H9 (cell line): ENCODE results near the gene GALNT2. TPM values are rescaled to one million over a fixed set of nuclear protein-coding genes. Genes with fewer than 3 reads are reported as not detected.

Experiments used
- DNase-seq: peaks from one replicate; pipeline ENCODE4 v3.0.0-alpha.2; 2017
- H2AFZ ChIP-seq: one replicate; pipeline ENCODE4 v1.6.1; 2013; ENCODE audit warnings: mild to moderate bottlenecking, low read length, control low read depth, moderate library complexity
- H2AK5ac ChIP-seq: 2 replicates; pipeline ENCODE4 v1.6.1; 2013; ENCODE audit warnings: low read length, control low read depth, mixed read lengths; ENCODE audit not compliant: insufficient read length
- H2BK120ac ChIP-seq: one replicate; pipeline ENCODE4 v1.6.1; 2013; ENCODE audit warnings: low read depth, mild to moderate bottlenecking, low read length, control low read depth, inconsistent platforms; ENCODE audit not compliant: poor library complexity, severe bottlenecking
- H2BK12ac ChIP-seq: 2 replicates; pipeline ENCODE4 v1.6.1; 2013; ENCODE audit warnings: low read length, control low read depth, mixed read lengths, low read depth; ENCODE audit not compliant: insufficient read length
- H2BK15ac ChIP-seq: 2 replicates; pipeline ENCODE4 v1.6.1; 2013; ENCODE audit warnings: low read depth, low read length, control low read depth
- H2BK20ac ChIP-seq: one replicate; pipeline ENCODE4 v1.6.1; 2013; ENCODE audit warnings: low read depth, mild to moderate bottlenecking, low read length, control low read depth, inconsistent platforms; ENCODE audit not compliant: poor library complexity, severe bottlenecking
- H2BK5ac ChIP-seq: 2 replicates; pipeline ENCODE4 v1.6.1; 2013; ENCODE audit warnings: low read length, control low read depth, mixed read lengths; ENCODE audit not compliant: insufficient read length
- H3K14ac ChIP-seq: 2 replicates; pipeline ENCODE4 v1.6.1; 2013; ENCODE audit warnings: low read length, control low read depth; ENCODE audit not compliant: insufficient read depth
- H3K18ac ChIP-seq: 2 replicates; pipeline ENCODE4 v1.6.1; 2013; ENCODE audit warnings: low read depth, mild to moderate bottlenecking, mixed read lengths, low read length, control low read depth; ENCODE audit not compliant: insufficient read length
- H3K23ac ChIP-seq: 2 replicates; pipeline ENCODE4 v1.6.1; 2013; ENCODE audit warnings: low read length, control low read depth, mixed read lengths, low read depth; ENCODE audit not compliant: insufficient read length
- H3K23me2 ChIP-seq: 2 replicates; pipeline ENCODE4 v1.6.1; 2013; ENCODE audit warnings: low read depth, mild to moderate bottlenecking, mixed read lengths, low read length, control low read depth; ENCODE audit not compliant: insufficient read length, poor library complexity, severe bottlenecking
- H3K27ac ChIP-seq: 2 replicates; pipeline ENCODE4 v1.5.1; 2013; ENCODE audit warnings: low read length, control low read depth, mixed read lengths, low read depth; ENCODE audit not compliant: insufficient read length
- H3K27me3 ChIP-seq: 2 replicates; pipeline ENCODE4 v1.6.1; 2013; ENCODE audit warnings: low read length, control low read depth, inconsistent platforms; ENCODE audit not compliant: insufficient read depth
- H3K4ac ChIP-seq: 2 replicates; pipeline ENCODE4 v1.6.1; 2013; ENCODE audit warnings: low read depth, mild to moderate bottlenecking, control low read depth, inconsistent platforms, low read length, moderate library complexity
- H3K4me1 ChIP-seq: 2 replicates; pipeline ENCODE4 v1.6.1; 2013; ENCODE audit warnings: low read length, control low read depth, inconsistent platforms; ENCODE audit not compliant: insufficient read depth
- H3K4me2 ChIP-seq: 2 replicates; pipeline ENCODE4 v1.6.1; 2013; ENCODE audit warnings: low read length, control low read depth, mixed read lengths; ENCODE audit not compliant: insufficient read length, insufficient read depth
- H3K56ac ChIP-seq: 2 replicates; pipeline ENCODE4 v1.6.1; 2013; ENCODE audit warnings: low read depth, mild to moderate bottlenecking, mixed read lengths, low read length, control low read depth; ENCODE audit not compliant: insufficient read length
- H3K79me1 ChIP-seq: 2 replicates; pipeline ENCODE4 v1.6.1; 2013; ENCODE audit warnings: low read depth, mild to moderate bottlenecking, moderate library complexity, low read length, control low read depth, inconsistent platforms; ENCODE audit not compliant: insufficient read depth, poor library complexity, severe bottlenecking
- H3K79me2 ChIP-seq: 2 replicates; pipeline ENCODE4 v1.6.1; 2013; ENCODE audit warnings: low read length, control low read depth, inconsistent platforms; ENCODE audit not compliant: insufficient read depth
- H3K9ac ChIP-seq: 2 replicates; pipeline ENCODE4 v1.6.1; 2013; ENCODE audit warnings: low read length, control low read depth, mixed read lengths; ENCODE audit not compliant: insufficient read length; ENCODE audit errors: extremely low read depth
- H3K9me3 ChIP-seq: one replicate; pipeline ENCODE4 v1.6.1; 2013; ENCODE audit warnings: low read depth, low read length, inconsistent platforms; ENCODE audit not compliant: control insufficient read depth
- H3T11ph ChIP-seq: one replicate; pipeline ENCODE4 v1.6.1; 2013; ENCODE audit warnings: mild to moderate bottlenecking, low read length, control low read depth, inconsistent platforms
- H4K20me1 ChIP-seq: one replicate; pipeline ENCODE4 v1.6.1; 2013; ENCODE audit not compliant: control insufficient read depth, insufficient read length, insufficient read depth
- H4K5ac ChIP-seq: 2 replicates; pipeline ENCODE4 v1.6.1; 2013; ENCODE audit warnings: low read depth, mild to moderate bottlenecking, mixed read lengths, low read length, control low read depth; ENCODE audit not compliant: insufficient read length
- H4K8ac ChIP-seq: replicated peaks from 2 replicates; pipeline ENCODE4 v1.6.1; 2013; ENCODE audit warnings: low read length, control low read depth, mixed read lengths, low read depth; ENCODE audit not compliant: insufficient read length
- H4K91ac ChIP-seq: 2 replicates; pipeline ENCODE4 v1.6.1; 2013; ENCODE audit warnings: low read depth, mild to moderate bottlenecking, moderate library complexity, mixed read lengths, low read length, control low read depth; ENCODE audit not compliant: insufficient read length
- H3K27ac Mint-ChIP-seq, 3 experiments: 2 replicates in 2 of 3; 3 replicates in 1 of 3; pipeline ENCODE4 v1.8.0; 2020 to 2021; ENCODE audit warnings: mixed read lengths in 3 of 3, mild to moderate bottlenecking in 1 of 3, moderate library complexity in 1 of 3
- H3K27me3 Mint-ChIP-seq: 2 replicates; pipeline ENCODE4 v1.8.0; 2021; ENCODE audit warnings: low read depth, mild to moderate bottlenecking, moderate library complexity, mixed read lengths
- H3K36me3 Mint-ChIP-seq, 3 experiments: 2 replicates in 2 of 3; 3 replicates in 1 of 3; pipeline ENCODE4 v1.8.0; 2020 to 2021; ENCODE audit warnings: low read depth in 3 of 3, mixed read lengths in 3 of 3; ENCODE audit not compliant: insufficient read depth in 1 of 3
- H3K4me1 Mint-ChIP-seq, 2 experiments: 2 replicates each; pipeline ENCODE4 v1.8.0; 2020; ENCODE audit warnings: mixed read lengths in 2 of 2
- H3K4me3 Mint-ChIP-seq, 2 experiments: 2 replicates in 1 of 2; 3 replicates in 1 of 2; pipeline ENCODE4 v1.8.0; 2020 to 2021; ENCODE audit warnings: mild to moderate bottlenecking in 2 of 2, mixed read lengths in 2 of 2, moderate library complexity in 1 of 2
- H3K9me3 Mint-ChIP-seq, 2 experiments: 2 replicates in 1 of 2; 3 replicates in 1 of 2; pipeline ENCODE4 v1.8.0; 2020; ENCODE audit warnings: mild to moderate bottlenecking in 2 of 2, mixed read lengths in 2 of 2, moderate library complexity in 1 of 2
- CTCF ChIP-seq: fragments of 200-600 bp; sonication (generic); conservative IDR thresholded peaks from 3 replicates; pipeline ENCODE4 v1.8.0; 2021; ENCODE audit warnings: antibody characterized with exemption, mild to moderate bottlenecking
- WGBS: extraction: QIAGEN DNeasy Blood & Tissue Kit; methylation state at CpG from one replicate; pipeline ENCODE4 v1.1.7; 2013; ENCODE audit warnings: missing lambda C conversion rate, low lambda C conversion rate, mixed read lengths; ENCODE audit not compliant: insufficient read length; ENCODE audit errors: extremely low coverage; 5-methylcytosine and 5-hydroxymethylcytosine counted together
- total RNA-seq: library from RNA; stranded (reverse); gene quantifications from 2 replicates; pipeline ENCODE4 v1.2.1, GENCODE V29; 2021

The GALNT2 gene
- total RNA-seq, 1 experiment from 2014 or later = 57.6 TPM

- peaks cover 14% of the 10 kb centered on the region; the same call in 1 of the 2 replicates for H3K79me2 ChIP-seq
- H3T11ph ChIP-seq = no peak overlapping the region
- no peak overlapping the region for H3K27ac ChIP-seq
- no peak overlapping the region for H2BK15ac ChIP-seq
- H3K27ac Mint-ChIP-seq = peak overlapping the region; percentile 57 to 87 (median 72); a peak in 4 of 7 replicates
- no peak overlapping the region for H3K4me3 Mint-ChIP-seq
- TF ChIP-seq CTCF = no peak
- no peak overlapping the region for H4K91ac ChIP-seq
- no peak overlapping the region for H3K23ac ChIP-seq
- no peak overlapping the region for H2BK12ac ChIP-seq
- H3K4me1 ChIP-seq = peaks cover 24% of the 10 kb centered on the region
- H2AFZ ChIP-seq = no peak overlapping the region
- WGBS = no CpG with 5 or more reads among the region's 10 CpGs
- no peak overlapping the region for H2AK5ac ChIP-seq
- no peak overlapping the region for H3K9ac ChIP-seq
- no peak overlapping the region for H2BK5ac ChIP-seq
- no peaks in the 10 kb centered on the region; the same call in none of the 2 replicates for H3K27me3 Mint-ChIP-seq
- no peaks in the 10 kb centered on the region; a peak in 2 of 7 replicates for H3K36me3 Mint-ChIP-seq
- H3K9me3 ChIP-seq = no peaks in the 10 kb centered on the region
- H3K56ac ChIP-seq = no peak overlapping the region
- no peak overlapping the region for H2BK120ac ChIP-seq
- H3K27me3 ChIP-seq = no peaks in the 10 kb centered on the region
- H3K4me1 Mint-ChIP-seq = peaks cover 64 to 73% of the 10 kb centered on the region in 2 experiments
- no peak overlapping the region for H4K8ac ChIP-seq
- no peaks in the 10 kb centered on the region for H4K20me1 ChIP-seq
- no peak overlapping the region for H3K4ac ChIP-seq
- no peaks in the 10 kb centered on the region for H3K9me3 Mint-ChIP-seq
- H3K14ac ChIP-seq = no peak overlapping the region
- no peak for DNase-seq
- H2BK20ac ChIP-seq = no peak overlapping the region
- no peaks in the 10 kb centered on the region for H3K23me2 ChIP-seq
- H3K79me1 ChIP-seq = no peaks in the 10 kb centered on the region
- H4K5ac ChIP-seq = no peak overlapping the region
- H3K4me2 ChIP-seq = no peak overlapping the region
- H3K18ac ChIP-seq = no peak overlapping the region
These were observed 39.0 kb downstream of the GALNT2 start for GRCh38 chr1:230105754-230106625.
